ENCODE measurements around the gene FCSK. TPM values are rescaled to one million over a fixed set of nuclear protein-coding genes. Genes with fewer than 3 reads are reported as not detected.
A peak's percentile ranks its signal among the peaks of the same experiment; 100 is the strongest.

The FCSK gene
- total and polyA plus RNA-seq, 2 of the 13 experiments (the other 11 are each of a cell fraction or from before 2014, with no cell fraction given): 9.1 to 19.2 TPM

DNA sequence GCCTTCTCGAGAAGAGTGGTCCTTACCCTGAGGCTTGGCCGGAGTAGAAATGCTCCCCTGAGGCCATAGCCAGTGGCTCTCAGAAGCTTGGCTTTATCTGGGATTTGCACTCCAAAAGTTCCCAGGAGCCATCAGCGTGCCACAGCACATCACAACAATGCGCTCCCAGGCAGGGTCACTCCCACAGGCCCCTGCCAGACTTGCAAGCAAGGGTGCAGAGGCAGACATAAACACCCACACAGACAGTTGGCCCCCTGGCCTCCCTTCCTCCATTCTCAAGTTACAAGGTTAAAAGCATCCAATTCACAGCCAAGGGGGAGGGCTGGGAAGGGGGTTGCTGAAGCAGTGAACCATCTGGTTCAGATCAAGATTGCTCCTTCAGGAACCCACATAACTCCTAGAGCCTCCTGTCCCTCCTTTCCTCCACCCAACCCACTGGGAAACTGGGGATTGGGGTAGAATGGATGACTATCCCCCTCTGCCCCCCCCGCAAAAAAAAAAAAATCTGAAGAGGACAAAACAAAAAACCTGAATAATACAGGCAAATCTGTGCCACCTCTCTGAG, 17.3 kb upstream of the FCSK start (continued):
- TF ChIP-seq, protein P1, sequence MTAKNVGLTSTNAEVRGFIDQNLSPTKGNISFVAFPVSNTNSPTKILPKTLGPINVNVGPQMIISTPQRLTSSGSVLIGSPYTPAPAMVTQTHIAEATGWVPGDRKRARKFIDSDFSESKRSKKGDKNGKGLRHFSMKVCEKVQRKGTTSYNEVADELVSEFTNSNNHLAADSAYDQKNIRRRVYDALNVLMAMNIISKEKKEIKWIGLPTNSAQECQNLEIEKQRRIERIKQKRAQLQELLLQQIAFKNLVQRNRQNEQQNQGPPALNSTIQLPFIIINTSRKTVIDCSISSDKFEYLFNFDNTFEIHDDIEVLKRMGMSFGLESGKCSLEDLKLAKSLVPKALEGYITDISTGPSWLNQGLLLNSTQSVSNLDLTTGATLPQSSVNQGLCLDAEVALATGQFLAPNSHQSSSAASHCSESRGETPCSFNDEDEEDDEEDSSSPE (CRISPR knock-in tag; IDR thresholded peaks at IDR 0.05): no peak
- TF ChIP-seq, protein P2, sequence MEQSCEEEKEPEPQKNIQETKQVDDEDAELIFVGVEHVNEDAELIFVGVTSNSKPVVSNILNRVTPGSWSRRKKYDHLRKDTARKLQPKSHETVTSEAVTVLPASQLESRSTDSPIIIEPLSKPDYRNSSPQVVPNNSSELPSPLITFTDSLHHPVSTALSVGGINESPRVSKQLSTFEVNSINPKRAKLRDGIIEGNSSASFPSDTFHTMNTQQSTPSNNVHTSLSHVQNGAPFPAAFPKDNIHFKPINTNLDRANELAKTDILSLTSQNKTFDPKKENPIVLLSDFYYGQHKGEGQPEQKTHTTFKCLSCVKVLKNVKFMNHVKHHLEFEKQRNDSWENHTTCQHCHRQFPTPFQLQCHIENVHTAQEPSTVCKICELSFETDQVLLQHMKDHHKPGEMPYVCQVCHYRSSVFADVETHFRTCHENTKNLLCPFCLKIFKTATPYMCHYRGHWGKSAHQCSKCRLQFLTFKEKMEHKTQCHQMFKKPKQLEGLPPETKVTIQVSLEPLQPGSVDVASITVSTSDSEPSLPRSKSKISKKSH (CRISPR knock-in tag; IDR thresholded peaks at IDR 0.05; ENCODE audit: borderline replicate concordance): no peak
- TF ChIP-seq KDM5B (CRISPR knock-in tag; IDR thresholded peaks at IDR 0.05; ENCODE audit: borderline replicate concordance) (0 out of 2 replicates have a peak, but pooled peaks have one; percentile 8), HNRNPL (IDR thresholded peaks at IDR 0.05; ENCODE audit: low read depth, low read length) (no peak), SMAD9 (CRISPR knock-in tag; IDR thresholded peaks at IDR 0.05) (no peak), SIX4 (CRISPR knock-in tag; IDR thresholded peaks at IDR 0.05) (peak; percentile 96), EP300 (IDR thresholded peaks at IDR 0.05; ENCODE audit: low read depth in 2 of 2, low read length in 2 of 2) (no peak), EP300 (CRISPR knock-in tag; IDR thresholded peaks at IDR 0.05; ENCODE audit: borderline replicate concordance) (0 out of 2 replicates have a peak, but pooled peaks have one; percentile 17), FOSL2 (CRISPR knock-in tag; IDR thresholded peaks at IDR 0.05) (peak; percentile 9; the same call in 1 of the 2 replicates), NPAS2 (CRISPR knock-in tag; IDR thresholded peaks at IDR 0.05; ENCODE audit: borderline replicate concordance) (no peak), KLF9 (CRISPR knock-in tag; IDR thresholded peaks at IDR 0.05; ENCODE audit: low read depth) (no peak), XRCC5 (optimal IDR thresholded peaks at IDR 0.05; ENCODE audit: low read length) (no peak), MEIS1 (CRISPR knock-in tag; IDR thresholded peaks at IDR 0.05; ENCODE audit: borderline replicate concordance) (no peak)
- TF ChIP-seq, protein P3, sequence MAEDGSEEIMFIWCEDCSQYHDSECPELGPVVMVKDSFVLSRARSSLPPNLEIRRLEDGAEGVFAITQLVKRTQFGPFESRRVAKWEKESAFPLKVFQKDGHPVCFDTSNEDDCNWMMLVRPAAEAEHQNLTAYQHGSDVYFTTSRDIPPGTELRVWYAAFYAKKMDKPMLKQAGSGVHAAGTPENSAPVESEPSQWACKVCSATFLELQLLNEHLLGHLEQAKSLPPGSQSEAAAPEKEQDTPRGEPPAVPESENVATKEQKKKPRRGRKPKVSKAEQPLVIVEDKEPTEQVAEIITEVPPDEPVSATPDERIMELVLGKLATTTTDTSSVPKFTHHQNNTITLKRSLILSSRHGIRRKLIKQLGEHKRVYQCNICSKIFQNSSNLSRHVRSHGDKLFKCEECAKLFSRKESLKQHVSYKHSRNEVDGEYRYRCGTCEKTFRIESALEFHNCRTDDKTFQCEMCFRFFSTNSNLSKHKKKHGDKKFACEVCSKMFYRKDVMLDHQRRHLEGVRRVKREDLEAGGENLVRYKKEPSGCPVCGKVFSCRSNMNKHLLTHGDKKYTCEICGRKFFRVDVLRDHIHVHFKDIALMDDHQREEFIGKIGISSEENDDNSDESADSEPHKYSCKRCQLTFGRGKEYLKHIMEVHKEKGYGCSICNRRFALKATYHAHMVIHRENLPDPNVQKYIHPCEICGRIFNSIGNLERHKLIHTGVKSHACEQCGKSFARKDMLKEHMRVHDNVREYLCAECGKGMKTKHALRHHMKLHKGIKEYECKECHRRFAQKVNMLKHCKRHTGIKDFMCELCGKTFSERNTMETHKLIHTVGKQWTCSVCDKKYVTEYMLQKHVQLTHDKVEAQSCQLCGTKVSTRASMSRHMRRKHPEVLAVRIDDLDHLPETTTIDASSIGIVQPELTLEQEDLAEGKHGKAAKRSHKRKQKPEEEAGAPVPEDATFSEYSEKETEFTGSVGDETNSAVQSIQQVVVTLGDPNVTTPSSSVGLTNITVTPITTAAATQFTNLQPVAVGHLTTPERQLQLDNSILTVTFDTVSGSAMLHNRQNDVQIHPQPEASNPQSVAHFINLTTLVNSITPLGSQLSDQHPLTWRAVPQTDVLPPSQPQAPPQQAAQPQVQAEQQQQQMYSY (CRISPR knock-in tag; IDR thresholded peaks at IDR 0.05): no peak
- TF ChIP-seq, protein P4, sequence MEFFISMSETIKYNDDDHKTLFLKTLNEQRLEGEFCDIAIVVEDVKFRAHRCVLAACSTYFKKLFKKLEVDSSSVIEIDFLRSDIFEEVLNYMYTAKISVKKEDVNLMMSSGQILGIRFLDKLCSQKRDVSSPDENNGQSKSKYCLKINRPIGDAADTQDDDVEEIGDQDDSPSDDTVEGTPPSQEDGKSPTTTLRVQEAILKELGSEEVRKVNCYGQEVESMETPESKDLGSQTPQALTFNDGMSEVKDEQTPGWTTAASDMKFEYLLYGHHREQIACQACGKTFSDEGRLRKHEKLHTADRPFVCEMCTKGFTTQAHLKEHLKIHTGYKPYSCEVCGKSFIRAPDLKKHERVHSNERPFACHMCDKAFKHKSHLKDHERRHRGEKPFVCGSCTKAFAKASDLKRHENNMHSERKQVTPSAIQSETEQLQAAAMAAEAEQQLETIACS (CRISPR knock-in tag; IDR thresholded peaks at IDR 0.05): no peak

All from HepG2 (cell line).